Body of pancreas (tissue), 4 donors: Measurements from ENCODE around the gene RINL.

Source experiments
- CTCF ChIP-seq, 7 experiments: fragments of 450-650 bp in 4 of 7; fragments of 200-600 bp in 3 of 7; sonication (generic) in 3 of 7; IDR thresholded peaks; one replicate each; pipeline ENCODE4 v1.5.1; 2016 to 2019; ENCODE audit warnings: antibody characterized with exemption in 7 of 7
- POLR2A ChIP-seq, 3 donors: fragments of 450-650 bp; IDR thresholded peaks; one replicate each; pipeline ENCODE4 v1.6.1; 2016; ENCODE audit warnings: antibody characterized with exemption in 3 of 3, mild to moderate bottlenecking in 2 of 3

DNA sequence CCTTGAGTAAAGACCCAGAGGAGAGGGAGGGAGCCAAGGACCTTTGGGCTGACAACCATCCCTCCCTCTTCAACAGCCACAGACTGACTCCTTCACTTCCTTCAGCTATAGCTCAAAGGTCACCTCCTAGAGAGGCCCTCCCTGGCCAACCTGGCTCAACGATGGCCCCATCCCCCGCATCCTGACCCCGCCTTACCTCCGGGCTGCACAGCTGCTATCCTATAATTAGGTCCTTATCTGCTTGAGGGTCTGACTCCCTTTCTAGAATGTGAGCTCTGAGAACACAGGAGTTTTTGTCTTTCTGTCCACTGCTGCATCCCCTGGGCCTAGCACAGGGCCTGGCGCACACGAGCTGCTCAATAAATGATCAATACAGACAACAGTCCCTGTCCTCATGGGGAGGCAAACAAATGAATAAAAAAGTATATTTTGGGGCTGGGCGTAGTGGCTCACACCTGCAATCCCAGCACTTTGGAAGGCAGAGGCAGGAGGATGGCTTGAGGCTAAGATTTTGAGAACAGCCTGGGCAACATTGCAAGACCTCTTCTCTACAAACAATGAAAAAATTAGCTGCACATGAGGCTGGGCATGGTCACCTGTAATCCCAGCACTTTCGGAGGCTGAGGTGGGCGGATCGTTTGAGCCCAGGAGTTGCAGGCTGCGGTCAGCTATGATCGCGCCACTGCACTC lies 58.7 kb downstream of the RINL start:
- TF ChIP-seq CTCF (IDR thresholded peaks at IDR 0.05) (no peak), POLR2A (IDR thresholded peaks at IDR 0.05) (no peak)
